Breast epithelium (tissue), 4 donors: ENCODE measurements around the gene SPRN. TPM values are rescaled to one million over a fixed set of nuclear protein-coding genes. Genes with fewer than 3 reads are reported as not detected.
"Not testable (repeated sequence)": the region's sequence is repeated elsewhere in the genome, so short reads cannot be mapped to it uniquely, and the experiment has no call there.

Source experiments
- DNase-seq, 2 donors: peaks; one replicate each; pipeline ENCODE4 v3.0.0-alpha.2; 2019; ENCODE audit warnings: low spot score in 2 of 2
- H3K27ac ChIP-seq, 2 donors: fragments of 200-600 bp; sonication (generic) in 1 of 2; one replicate each; pipeline ENCODE4 v1.5.1; 2016 to 2019; ENCODE audit warnings: mild to moderate bottlenecking in 1 of 2
- H3K27me3 ChIP-seq, 2 donors: fragments of 200-600 bp; sonication (generic) in 1 of 2; one replicate each; pipeline versions ENCODE4 v1.5.1 to v1.6.0; 2017 to 2019; ENCODE audit warnings: control low read depth in 1 of 2, mild to moderate bottlenecking in 1 of 2
- H3K36me3 ChIP-seq: fragments of 200-600 bp; one replicate; pipeline ENCODE4 v1.5.1; 2019
- H3K4me1 ChIP-seq, 2 donors: fragments of 200-600 bp; sonication (generic); one replicate each; pipeline ENCODE4 v1.5.1; 2016 to 2019; ENCODE audit warnings: control low read depth in 1 of 2
- H3K4me3 ChIP-seq, 3 donors: fragments of 200-600 bp; sonication (generic); 1 replicate in 2 of 3; 2 replicates in 1 of 3; pipeline ENCODE4 v1.5.1; 2016 to 2019; ENCODE audit warnings: mild to moderate bottlenecking in 3 of 3, moderate library complexity in 2 of 3
- H3K9me3 ChIP-seq, 2 donors: fragments of 200-600 bp; sonication (generic) in 1 of 2; one replicate each; pipeline ENCODE4 v1.5.1; 2016 to 2019; ENCODE audit warnings: control low read depth in 1 of 2
- CTCF ChIP-seq, 3 donors: fragments of 450-650 bp; IDR thresholded peaks; one replicate each; pipeline ENCODE4 v1.5.1; 2016 to 2017; ENCODE audit warnings: antibody characterized with exemption in 3 of 3, mild to moderate bottlenecking in 3 of 3, moderate library complexity in 3 of 3
- POLR2A ChIP-seq: fragments of 450-650 bp; IDR thresholded peaks from one replicate; pipeline ENCODE4 v1.6.1; 2016; ENCODE audit warnings: antibody characterized with exemption, mild to moderate bottlenecking, moderate library complexity
- POLR2AphosphoS5 ChIP-seq, 3 donors: sonication (generic); formaldehyde crosslinking; IDR thresholded peaks; one replicate each; pipeline ENCODE4 v1.6.1; 2017; ENCODE audit warnings: antibody characterized with exemption in 3 of 3
- intact Hi-C: fragments of 100-400 bp; cut with DNase I; formaldehyde crosslinking; loops from one replicate; pipeline ENCODE4 v1.15.1; 2023; ENCODE audit warnings: low total_unique reads
- total RNA-seq, 3 donors: library from RNA; depleted of rRNA; stranded (reverse); fragments of >200 nt; gene quantifications; one replicate each; pipeline ENCODE4 v1.1.0, GENCODE V29; 2016

The SPRN gene
- total RNA-seq, 3 donors from 2014 or later, result 0.33 TPM; not detected in 2

DNA sequence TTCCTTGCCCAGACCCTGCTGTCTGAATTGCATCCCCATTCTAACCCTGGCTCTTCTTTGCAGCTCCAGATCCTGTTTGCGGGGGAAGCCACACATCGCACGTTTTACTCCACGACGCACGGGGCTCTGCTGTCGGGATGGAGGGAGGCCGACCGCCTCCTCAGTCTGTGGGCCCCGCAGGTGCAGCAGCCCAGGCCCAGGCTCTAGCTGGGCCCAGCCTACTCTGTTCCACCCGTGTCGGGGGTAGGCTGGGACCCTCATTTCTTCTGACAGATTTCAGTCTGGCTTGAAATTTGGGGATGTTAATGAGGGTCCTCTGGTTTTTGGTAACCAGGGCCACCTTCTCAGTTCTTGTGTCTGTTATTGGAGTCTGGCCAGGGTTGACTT is 33.2 kb downstream of the SPRN start:
- intact Hi-C loops, result no loop called here
- no peak for DNase-seq

DNA sequence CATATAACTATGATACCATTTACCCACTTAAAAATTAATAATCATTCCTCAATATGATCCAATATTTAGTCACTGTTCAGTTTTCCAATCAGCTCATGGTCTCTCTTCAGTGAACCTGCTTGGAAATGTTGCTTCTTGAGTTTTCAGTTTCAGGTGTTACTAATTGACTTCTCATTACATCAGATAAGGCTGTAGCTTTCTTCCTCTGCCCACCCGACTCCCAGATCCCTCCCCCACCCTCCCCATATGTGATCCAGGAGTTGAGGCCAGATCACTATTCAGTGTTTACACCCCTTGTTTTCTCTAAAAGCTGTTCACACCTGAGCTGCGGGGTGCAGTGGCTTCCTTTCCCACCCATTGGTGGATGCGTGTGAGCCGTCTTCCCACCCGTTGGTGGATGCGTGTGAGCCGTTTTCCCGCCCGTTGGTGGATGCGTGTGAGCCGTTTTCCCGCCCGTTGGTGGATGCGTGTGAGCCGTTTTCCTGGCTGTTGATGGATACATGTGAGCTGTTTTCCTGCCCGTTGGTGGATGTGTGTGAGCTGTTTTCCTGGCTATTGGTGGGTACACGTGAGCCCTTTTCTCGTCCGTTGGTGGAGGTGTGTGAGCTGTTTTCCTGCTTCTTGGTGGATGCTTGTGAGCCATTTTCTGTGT is 33.7 kb downstream of the SPRN start:
- Histone ChIP-seq H3K4me1 (peaks cover 3 to 8% of the 10 kb centered on the region in 2 donors), H3K9me3 (no peaks in the 10 kb centered on the region), H3K27me3 (no peaks in the 10 kb centered on the region), H3K36me3 (no peaks in the 10 kb centered on the region), H3K27ac (no peak overlapping the region), H3K4me3 (no peak overlapping the region)
- intact Hi-C loops, result loop anchor here (1.0 kb wide), 1 partner anchor 19 kb away; no protein-coding TSS in a partner anchor
- DNase-seq, result no peak
- TF ChIP-seq POLR2A (no peak), CTCF (IDR thresholded peaks at IDR 0.05) (no peak), POLR2AphosphoS5 (IDR thresholded peaks at IDR 0.05) (no peak)

More for the DNA sequence above, 33.2 kb downstream of the SPRN start:
- Histone ChIP-seq H3K9me3 (no peaks in the 10 kb centered on the region), H3K27me3 (no peaks in the 10 kb centered on the region), H3K4me3 (no peak overlapping the region), H3K27ac (no peak overlapping the region), H3K4me1 (peaks cover 3 to 8% of the 10 kb centered on the region in 2 donors), H3K36me3 (no peaks in the 10 kb centered on the region)
- no peak for TF ChIP-seq POLR2AphosphoS5 (IDR thresholded peaks at IDR 0.05)
- no peak for TF ChIP-seq CTCF (IDR thresholded peaks at IDR 0.05)
- TF ChIP-seq POLR2A, result no peak

DNA sequence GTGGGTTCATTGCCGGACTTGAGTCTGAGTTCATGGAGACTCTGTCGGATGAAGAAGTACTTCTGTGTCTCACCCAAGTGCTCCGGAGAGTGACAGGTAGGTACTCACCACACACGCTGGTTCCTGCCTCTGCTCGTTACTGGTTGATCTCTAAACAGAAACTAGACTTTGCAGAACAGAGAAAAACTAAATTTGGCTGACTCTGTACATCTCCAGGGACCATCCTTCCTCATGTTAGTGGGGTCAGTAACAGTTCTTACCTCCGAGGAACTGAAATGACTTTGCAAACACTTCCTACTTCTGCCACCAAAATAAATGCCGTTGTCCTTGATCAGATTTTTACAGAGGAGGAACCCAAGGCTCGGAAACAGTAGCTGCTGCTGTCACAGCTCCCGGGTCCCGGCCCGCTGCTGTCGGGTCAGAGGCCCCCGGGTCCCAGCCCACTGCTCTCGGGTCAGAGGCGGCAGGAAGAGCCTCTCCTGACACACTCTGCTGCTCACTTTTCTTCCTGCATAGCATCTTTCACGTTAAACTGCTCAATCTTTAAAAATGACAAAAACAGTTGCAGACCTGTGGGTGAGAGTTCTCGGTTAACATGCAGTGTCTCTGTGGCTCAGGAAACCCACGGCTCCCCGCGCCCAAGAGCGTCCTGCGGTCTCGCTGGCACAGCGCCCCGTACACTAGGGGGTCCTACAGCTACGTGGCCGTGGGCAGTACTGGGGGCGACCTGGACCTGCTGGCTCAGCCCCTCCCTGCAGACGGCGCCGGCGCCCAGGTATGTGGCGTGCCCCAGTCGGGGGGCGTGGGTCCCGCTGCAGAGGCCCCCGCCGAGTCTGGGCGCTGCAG is 35.2 kb downstream of the SPRN start:
- intact Hi-C loops, result no loop called here
- DNase-seq, result no peak
- H3K4me1 ChIP-seq, result no peaks in the 10 kb centered on the region
- no peak for TF ChIP-seq POLR2AphosphoS5 (IDR thresholded peaks at IDR 0.05)
- no peak for TF ChIP-seq CTCF (IDR thresholded peaks at IDR 0.05)
- no peak for TF ChIP-seq POLR2A
- H3K9me3 ChIP-seq, result no peaks in the 10 kb centered on the region
- H3K27ac ChIP-seq, result no peak overlapping the region
- no peaks in the 10 kb centered on the region for H3K27me3 ChIP-seq
- no peaks in the 10 kb centered on the region for H3K36me3 ChIP-seq
- peak overlapping the region in 1 of 3 donors; percentile 7 for H3K4me3 ChIP-seq

DNA sequence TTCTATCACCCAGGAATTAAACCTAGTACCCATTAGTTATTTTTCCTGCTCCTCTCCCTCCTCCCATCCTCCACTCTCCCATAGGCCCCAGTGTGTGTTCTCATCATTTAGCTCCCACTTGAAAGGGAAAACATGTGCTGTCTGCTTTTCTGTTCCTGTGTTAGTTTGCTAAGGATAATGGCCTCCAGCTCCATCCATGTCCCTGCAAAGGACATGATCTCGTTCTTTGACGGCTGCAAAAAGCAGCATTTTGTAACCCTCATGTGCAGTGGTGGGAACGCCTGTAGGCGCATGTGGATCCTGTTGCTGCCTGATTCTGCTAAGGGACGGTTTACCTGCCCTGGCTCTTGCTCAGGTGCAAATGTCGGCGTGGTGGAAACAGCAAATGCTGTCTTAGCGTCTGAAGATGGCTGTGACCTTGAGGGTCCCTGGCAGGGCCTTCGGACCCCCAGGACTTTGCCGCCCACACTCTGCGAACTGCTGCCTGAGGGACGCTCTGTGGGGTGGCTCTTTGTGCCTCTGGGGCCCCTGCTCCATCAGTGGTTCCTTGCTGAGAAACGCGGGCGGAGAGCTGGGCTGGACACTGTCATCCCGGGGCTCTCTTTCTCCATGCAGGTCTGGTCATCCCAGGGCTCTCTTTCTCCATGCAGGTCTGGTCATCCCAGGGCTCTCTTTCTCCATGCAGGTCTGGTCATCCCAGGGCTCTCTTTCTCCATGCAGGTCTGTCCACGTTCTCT is 36.0 kb downstream of the SPRN start:
- no peak for DNase-seq
- H3K4me3 ChIP-seq, result no peak overlapping the region
- TF ChIP-seq POLR2A (no peak), POLR2AphosphoS5 (IDR thresholded peaks at IDR 0.05) (no peak), CTCF (IDR thresholded peaks at IDR 0.05) (no peak)
- no peaks in the 10 kb centered on the region for H3K27me3 ChIP-seq
- no peaks in the 10 kb centered on the region for H3K9me3 ChIP-seq
- no peak overlapping the region for H3K27ac ChIP-seq
- no peaks in the 10 kb centered on the region for H3K36me3 ChIP-seq
- H3K4me1 ChIP-seq, result no peaks in the 10 kb centered on the region
- intact Hi-C loops, result no loop called here

- H3K4me3 ChIP-seq, H3K27ac ChIP-seq, H3K36me3 ChIP-seq, DNase-seq, H3K4me1 ChIP-seq, H3K9me3 ChIP-seq, H3K27me3 ChIP-seq, intact Hi-C loops: not testable (repeated sequence)
These were observed 37.5 kb downstream of the SPRN start for GRCh38 chr10:133386951-133387350.
